ENCODE measurements around the gene PCNX2. TPM values are rescaled to one million over a fixed set of nuclear protein-coding genes. Genes with fewer than 3 reads are reported as not detected.
A peak's percentile ranks its signal among the peaks of the same experiment; 100 is the strongest.

PCNX2 gene
- polyA plus RNA-seq, 1 donor (not counting 4 experiments of a cell fraction or from before 2014, with no cell fraction given), result 18.0 TPM

GRCh38 chr1:233105225-233105624 lies 190.3 kb downstream of the PCNX2 start:
- TF ChIP-seq EZH2 (IDR thresholded peaks at IDR 0.05; ENCODE audit: low read length), result no peak
- TF ChIP-seq, protein P1, sequence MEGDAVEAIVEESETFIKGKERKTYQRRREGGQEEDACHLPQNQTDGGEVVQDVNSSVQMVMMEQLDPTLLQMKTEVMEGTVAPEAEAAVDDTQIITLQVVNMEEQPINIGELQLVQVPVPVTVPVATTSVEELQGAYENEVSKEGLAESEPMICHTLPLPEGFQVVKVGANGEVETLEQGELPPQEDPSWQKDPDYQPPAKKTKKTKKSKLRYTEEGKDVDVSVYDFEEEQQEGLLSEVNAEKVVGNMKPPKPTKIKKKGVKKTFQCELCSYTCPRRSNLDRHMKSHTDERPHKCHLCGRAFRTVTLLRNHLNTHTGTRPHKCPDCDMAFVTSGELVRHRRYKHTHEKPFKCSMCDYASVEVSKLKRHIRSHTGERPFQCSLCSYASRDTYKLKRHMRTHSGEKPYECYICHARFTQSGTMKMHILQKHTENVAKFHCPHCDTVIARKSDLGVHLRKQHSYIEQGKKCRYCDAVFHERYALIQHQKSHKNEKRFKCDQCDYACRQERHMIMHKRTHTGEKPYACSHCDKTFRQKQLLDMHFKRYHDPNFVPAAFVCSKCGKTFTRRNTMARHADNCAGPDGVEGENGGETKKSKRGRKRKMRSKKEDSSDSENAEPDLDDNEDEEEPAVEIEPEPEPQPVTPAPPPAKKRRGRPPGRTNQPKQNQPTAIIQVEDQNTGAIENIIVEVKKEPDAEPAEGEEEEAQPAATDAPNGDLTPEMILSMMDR (optimal IDR thresholded peaks at IDR 0.05 in 1 of 3, IDR thresholded peaks at IDR 0.05 in 1 of 3, conservative IDR thresholded peaks at IDR 0.05 in 1 of 3; ENCODE audit: extremely low read depth in 1 of 3, insufficient read depth in 2 of 3, low read length in 3 of 3), result no peak
- FAIRE-seq (no peak), DNase-seq (ENCODE audit: low read depth, low spot score) (no peak)
- Histone ChIP-seq H3K4me1 (ENCODE audit: control insufficient read depth, extremely low read depth, insufficient read depth, low read length) (peaks cover 28% of the 10 kb centered on the region), H3K9ac (ENCODE audit: control insufficient read depth, extremely low read depth, insufficient read depth, low read length) (no peak overlapping the region), H2AFZ (ENCODE audit: control insufficient read depth, low read length) (no peak overlapping the region), H3K9me1 (ENCODE audit: control insufficient read depth, extremely low read depth, insufficient read depth, low read length) (no peaks in the 10 kb centered on the region), H3K9me3 (ENCODE audit: control insufficient read depth, low read depth, low read length) (no peaks in the 10 kb centered on the region), H3K36me3 (ENCODE audit: control insufficient read depth in 2 of 2, extremely low read depth in 1 of 2, insufficient read depth in 2 of 2, low read length in 2 of 2) (peaks cover 0 to 1% of the 10 kb centered on the region in 2 experiments), H3K4me3 (ENCODE audit: control insufficient read depth in 2 of 3, extremely low read depth in 1 of 3, insufficient read depth in 2 of 3, low read depth in 1 of 3, low read length in 3 of 3) (no peak overlapping the region), H3K4me2 (ENCODE audit: control insufficient read depth, extremely low read depth, insufficient read depth, low read depth, low read length) (no peak overlapping the region), H3K27me3 (ENCODE audit: control insufficient read depth, extremely low read depth, insufficient read depth, low read length) (no peaks in the 10 kb centered on the region), H3K27ac (ENCODE audit: control insufficient read depth, insufficient read depth, low read length) (no peak overlapping the region), H4K20me1 (ENCODE audit: control insufficient read depth, extremely low read depth, insufficient read depth, low read length) (no peaks in the 10 kb centered on the region), H3K79me2 (ENCODE audit: control insufficient read depth, insufficient read depth, low read length) (no peaks in the 10 kb centered on the region)
- dilution Hi-C loops (cut with MboI; ENCODE audit: extremely low pct_ligation_motif_present, low sequenced_read_pairs), result no loop called here

GRCh38 chr1:233102341-233102740 lies 193.2 kb downstream of the PCNX2 start:
- Histone ChIP-seq H3K9me1 (ENCODE audit: control insufficient read depth, extremely low read depth, insufficient read depth, low read length) (no peaks in the 10 kb centered on the region), H3K9ac (ENCODE audit: control insufficient read depth, extremely low read depth, insufficient read depth, low read length) (no peak overlapping the region), H3K36me3 (ENCODE audit: control insufficient read depth in 2 of 2, extremely low read depth in 1 of 2, insufficient read depth in 2 of 2, low read length in 2 of 2) (peaks cover 0 to 1% of the 10 kb centered on the region in 2 experiments), H3K79me2 (ENCODE audit: control insufficient read depth, insufficient read depth, low read length) (no peaks in the 10 kb centered on the region), H3K27ac (ENCODE audit: control insufficient read depth, insufficient read depth, low read length) (no peak overlapping the region), H2AFZ (ENCODE audit: control insufficient read depth, low read length) (no peak overlapping the region), H4K20me1 (ENCODE audit: control insufficient read depth, extremely low read depth, insufficient read depth, low read length) (no peaks in the 10 kb centered on the region), H3K27me3 (ENCODE audit: control insufficient read depth, extremely low read depth, insufficient read depth, low read length) (no peaks in the 10 kb centered on the region), H3K4me3 (ENCODE audit: control insufficient read depth in 2 of 3, extremely low read depth in 1 of 3, insufficient read depth in 2 of 3, low read depth in 1 of 3, low read length in 3 of 3) (no peak overlapping the region), H3K9me3 (ENCODE audit: control insufficient read depth, low read depth, low read length) (no peaks in the 10 kb centered on the region), H3K4me1 (ENCODE audit: control insufficient read depth, extremely low read depth, insufficient read depth, low read length) (peaks cover 25% of the 10 kb centered on the region), H3K4me2 (ENCODE audit: control insufficient read depth, extremely low read depth, insufficient read depth, low read depth, low read length) (no peak overlapping the region)
- dilution Hi-C loops (cut with MboI; ENCODE audit: extremely low pct_ligation_motif_present, low sequenced_read_pairs), result no loop called here
- DNase-seq (ENCODE audit: low read depth, low spot score) (no peak), FAIRE-seq (peak; percentile 32)
- TF ChIP-seq, protein P1 (optimal IDR thresholded peaks at IDR 0.05 in 1 of 3, IDR thresholded peaks at IDR 0.05 in 1 of 3, conservative IDR thresholded peaks at IDR 0.05 in 1 of 3; ENCODE audit: extremely low read depth in 1 of 3, insufficient read depth in 2 of 3, low read length in 3 of 3), result no peak
- TF ChIP-seq EZH2 (IDR thresholded peaks at IDR 0.05; ENCODE audit: low read length), result no peak
